Fibroblast of lung (primary cell): ENCODE data around the gene PRKCD.

ENCODE experiments used
- CTCF ChIP-seq, 2 donors: IDR thresholded peaks in 1 of 2; conservative IDR thresholded peaks in 1 of 2; 1 replicate in 1 of 2; 2 replicates in 1 of 2; pipeline ENCODE4 v1.5.1; 2011 to 2012; ENCODE audit warnings: low read length in 2 of 2, control low read depth in 1 of 2, inconsistent platforms in 1 of 2, low read depth in 1 of 2, mild to moderate bottlenecking in 1 of 2
- EZH2 ChIP-seq: IDR thresholded peaks from 2 replicates; pipeline ENCODE4 v1.5.1; 2012; ENCODE audit warnings: low read length, control low read depth, mild to moderate bottlenecking; ENCODE audit errors: missing control alignments

- no peak for TF ChIP-seq CTCF (conservative IDR thresholded peaks at IDR 0.05 in 1 of 2, IDR thresholded peaks at IDR 0.05 in 1 of 2; ENCODE audit: low read depth in 1 of 2, low read length in 2 of 2)
- TF ChIP-seq EZH2 = no peak
These were observed 10.5 kb upstream of the PRKCD start for GRCh38 chr3:53150247-53151085.
